ENCODE measurements around the gene CAMK2D. TPM values are rescaled to one million over a fixed set of nuclear protein-coding genes. Genes with fewer than 3 reads are reported as not detected.

CAMK2D gene
- total RNA-seq, 4 donors from 2014 or later = 45.9 to 67.1 (median 56.2) TPM

DNA sequence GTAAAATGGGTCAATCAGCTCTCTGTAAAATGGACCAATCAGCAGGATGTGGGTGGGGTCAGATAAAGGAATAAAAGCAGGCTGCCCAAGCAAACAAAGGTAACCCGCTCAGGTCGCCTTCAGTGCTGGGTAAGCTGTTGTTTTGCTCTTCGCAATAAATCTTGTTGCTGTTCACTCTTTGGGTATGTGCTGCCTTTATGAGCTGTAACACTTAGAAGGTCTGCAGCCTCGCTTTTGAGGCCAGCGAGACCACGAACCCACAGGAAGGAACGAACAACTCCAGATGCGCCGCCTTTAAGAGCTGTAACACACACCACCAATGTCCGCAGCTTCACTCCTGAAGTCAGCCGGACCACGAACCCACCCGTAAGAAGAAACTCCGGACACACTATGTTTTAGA, 11.5 kb upstream of the CAMK2D start:
- H3K4me3 ChIP-seq = no peak overlapping the region
- no peaks in the 10 kb centered on the region for H3K27me3 ChIP-seq
- 68 to 88% methylated on average over 5 to 6 of the region's 14 CpGs for WGBS, 2 donors (ENCODE audit: low coverage in 1 of 2)
- H3K4me1 ChIP-seq = no peaks in the 10 kb centered on the region
- no peak for ATAC-seq
- no peaks in the 10 kb centered on the region for H3K9me3 ChIP-seq
- no peak overlapping the region for H3K27ac ChIP-seq
- TF ChIP-seq EP300 (IDR thresholded peaks at IDR 0.05) (no peak), CTCF (IDR thresholded peaks at IDR 0.05) (no peak), POLR2A (IDR thresholded peaks at IDR 0.05) (no peak), POLR2AphosphoS5 (IDR thresholded peaks at IDR 0.05) (no peak)
- H3K36me3 ChIP-seq = no peaks in the 10 kb centered on the region

- no peaks in the 10 kb centered on the region for H3K4me1 ChIP-seq
- no peak for TF ChIP-seq POLR2AphosphoS5 (IDR thresholded peaks at IDR 0.05)
- no peak for TF ChIP-seq POLR2A (IDR thresholded peaks at IDR 0.05)
- no peak for TF ChIP-seq EP300 (IDR thresholded peaks at IDR 0.05)
- no peak for TF ChIP-seq CTCF (IDR thresholded peaks at IDR 0.05)
- H3K4me3 ChIP-seq = no peak overlapping the region
- no CpG with 5 or more reads among the region's 22 CpGs for WGBS, 2 donors (ENCODE audit: low coverage in 1 of 2)
- H3K27me3 ChIP-seq = no peaks in the 10 kb centered on the region
- no peak for ATAC-seq
- no peaks in the 10 kb centered on the region for H3K36me3 ChIP-seq
- no peaks in the 10 kb centered on the region for H3K9me3 ChIP-seq
- H3K27ac ChIP-seq = no peak overlapping the region
These were observed 10.8 kb upstream of the CAMK2D start for GRCh38 chr4:113772319-113772718.

DNA sequence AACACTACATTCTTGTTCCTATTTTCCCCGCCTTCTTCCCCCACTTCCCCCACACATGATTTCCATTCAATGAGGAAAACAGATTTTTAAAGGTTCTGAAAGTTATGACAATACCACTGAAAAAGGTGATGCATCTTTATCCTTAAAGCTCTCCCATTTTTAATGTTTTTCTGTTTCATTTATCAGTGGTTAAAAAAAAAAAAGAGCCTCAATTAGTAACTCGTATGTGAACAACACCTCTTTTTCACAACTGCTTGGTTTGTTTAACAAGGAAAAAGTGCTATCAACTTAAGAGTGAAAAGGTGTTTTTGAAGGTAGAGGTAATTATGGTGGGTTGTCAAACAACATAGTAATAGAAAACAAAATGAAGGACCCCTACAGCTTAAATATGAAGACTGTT, 8.2 kb upstream of the CAMK2D start:
- no peaks in the 10 kb centered on the region for H3K4me1 ChIP-seq
- no peak for TF ChIP-seq POLR2AphosphoS5 (IDR thresholded peaks at IDR 0.05)
- no peak for TF ChIP-seq EP300 (IDR thresholded peaks at IDR 0.05)
- no peak for TF ChIP-seq POLR2A (IDR thresholded peaks at IDR 0.05)
- TF ChIP-seq CTCF (IDR thresholded peaks at IDR 0.05) = no peak
- H3K4me3 ChIP-seq = no peak overlapping the region
- 78 to 86% methylated on average over 2 of the region's 2 CpGs for WGBS, 2 donors (ENCODE audit: low coverage in 1 of 2)
- no peaks in the 10 kb centered on the region for H3K9me3 ChIP-seq
- H3K27me3 ChIP-seq = no peaks in the 10 kb centered on the region
- ATAC-seq = no peak
- H3K36me3 ChIP-seq = no peaks in the 10 kb centered on the region
- H3K27ac ChIP-seq = no peak overlapping the region

DNA sequence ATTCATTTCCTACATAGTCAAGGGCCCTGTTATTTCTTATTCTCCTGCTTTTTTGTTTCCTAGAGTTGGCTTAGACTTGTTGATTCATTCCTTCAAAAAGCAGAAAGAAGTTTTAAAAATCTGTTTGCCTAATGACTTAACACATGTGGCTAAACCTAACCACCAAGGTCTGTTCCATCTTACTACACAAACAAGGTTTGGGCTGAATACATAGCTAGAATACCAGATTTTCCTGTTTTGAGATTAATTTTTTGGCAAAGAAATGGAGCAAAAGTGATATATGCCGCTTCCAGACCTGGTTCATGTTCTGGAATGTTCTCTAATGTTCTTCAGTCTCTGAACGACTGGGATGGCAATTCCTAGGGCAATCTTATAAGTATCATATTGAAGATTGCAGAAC, 7.4 kb upstream of the CAMK2D start:
- ATAC-seq = no peak
- H3K4me3 ChIP-seq = no peak overlapping the region
- 73 to 89% methylated on average over 2 of the region's 2 CpGs for WGBS, 2 donors (ENCODE audit: low coverage in 1 of 2)
- H3K4me1 ChIP-seq = no peaks in the 10 kb centered on the region
- H3K9me3 ChIP-seq = no peaks in the 10 kb centered on the region
- TF ChIP-seq CTCF (IDR thresholded peaks at IDR 0.05) (no peak), POLR2A (IDR thresholded peaks at IDR 0.05) (no peak), EP300 (IDR thresholded peaks at IDR 0.05) (no peak), POLR2AphosphoS5 (IDR thresholded peaks at IDR 0.05) (no peak)
- H3K27me3 ChIP-seq = no peaks in the 10 kb centered on the region
- H3K36me3 ChIP-seq = no peaks in the 10 kb centered on the region
- no peak overlapping the region for H3K27ac ChIP-seq

- no peak for TF ChIP-seq EP300 (IDR thresholded peaks at IDR 0.05)
- TF ChIP-seq POLR2AphosphoS5 (IDR thresholded peaks at IDR 0.05) = no peak
- TF ChIP-seq POLR2A (IDR thresholded peaks at IDR 0.05) = no peak
- no peak for TF ChIP-seq CTCF (IDR thresholded peaks at IDR 0.05)
- ATAC-seq = no peak
- no peaks in the 10 kb centered on the region for H3K9me3 ChIP-seq
- no peak overlapping the region for H3K4me3 ChIP-seq
- WGBS, 2 donors (ENCODE audit: low coverage in 1 of 2) = 100% methylated on average over 2 of the region's 2 CpGs
- H3K36me3 ChIP-seq = no peaks in the 10 kb centered on the region
- H3K27me3 ChIP-seq = no peaks in the 10 kb centered on the region
- H3K4me1 ChIP-seq = no peaks in the 10 kb centered on the region
- H3K27ac ChIP-seq = no peak overlapping the region
These were observed 5.3 kb upstream of the CAMK2D start for GRCh38 chr4:113766882-113767281.
